ENCODE data around the gene EPS8L2. TPM values are rescaled to one million over a fixed set of nuclear protein-coding genes. Genes with fewer than 3 reads are reported as not detected.
"Not testable (repeated sequence)": the region's sequence is repeated elsewhere in the genome, so short reads cannot be mapped to it uniquely, and the experiment has no call there.

Gene EPS8L2
- total RNA-seq, 1 donor: 55.3 TPM

DNA sequence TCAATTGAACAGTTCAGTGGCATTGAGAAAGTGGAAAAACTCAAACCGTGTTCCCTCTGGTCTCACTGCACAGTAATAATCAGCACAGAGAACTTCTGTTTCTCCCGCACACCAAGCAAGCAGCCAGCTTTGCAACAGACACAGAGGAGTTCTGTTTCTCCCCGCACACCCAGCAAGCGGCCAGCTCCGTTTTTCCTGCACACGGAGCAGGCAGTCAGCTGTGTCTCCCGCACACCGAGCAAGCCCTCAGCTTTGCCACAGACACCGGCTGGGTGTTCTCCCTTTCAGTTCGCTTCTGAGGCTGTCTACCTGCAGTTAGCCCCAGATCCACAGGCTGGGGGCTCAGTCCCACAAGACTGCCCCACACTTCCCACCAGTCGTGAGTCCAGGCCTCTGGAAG, 31.3 kb downstream of the EPS8L2 start:
- no peak overlapping the region for H3K4me3 ChIP-seq (ENCODE audit: low read depth, low read length)
- TF ChIP-seq, protein P1, sequence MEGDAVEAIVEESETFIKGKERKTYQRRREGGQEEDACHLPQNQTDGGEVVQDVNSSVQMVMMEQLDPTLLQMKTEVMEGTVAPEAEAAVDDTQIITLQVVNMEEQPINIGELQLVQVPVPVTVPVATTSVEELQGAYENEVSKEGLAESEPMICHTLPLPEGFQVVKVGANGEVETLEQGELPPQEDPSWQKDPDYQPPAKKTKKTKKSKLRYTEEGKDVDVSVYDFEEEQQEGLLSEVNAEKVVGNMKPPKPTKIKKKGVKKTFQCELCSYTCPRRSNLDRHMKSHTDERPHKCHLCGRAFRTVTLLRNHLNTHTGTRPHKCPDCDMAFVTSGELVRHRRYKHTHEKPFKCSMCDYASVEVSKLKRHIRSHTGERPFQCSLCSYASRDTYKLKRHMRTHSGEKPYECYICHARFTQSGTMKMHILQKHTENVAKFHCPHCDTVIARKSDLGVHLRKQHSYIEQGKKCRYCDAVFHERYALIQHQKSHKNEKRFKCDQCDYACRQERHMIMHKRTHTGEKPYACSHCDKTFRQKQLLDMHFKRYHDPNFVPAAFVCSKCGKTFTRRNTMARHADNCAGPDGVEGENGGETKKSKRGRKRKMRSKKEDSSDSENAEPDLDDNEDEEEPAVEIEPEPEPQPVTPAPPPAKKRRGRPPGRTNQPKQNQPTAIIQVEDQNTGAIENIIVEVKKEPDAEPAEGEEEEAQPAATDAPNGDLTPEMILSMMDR (IDR thresholded peaks at IDR 0.05; ENCODE audit: insufficient read depth, low read depth, low read length): no peak
- no peak for DNase-seq (ENCODE audit: low read depth)

DNA sequence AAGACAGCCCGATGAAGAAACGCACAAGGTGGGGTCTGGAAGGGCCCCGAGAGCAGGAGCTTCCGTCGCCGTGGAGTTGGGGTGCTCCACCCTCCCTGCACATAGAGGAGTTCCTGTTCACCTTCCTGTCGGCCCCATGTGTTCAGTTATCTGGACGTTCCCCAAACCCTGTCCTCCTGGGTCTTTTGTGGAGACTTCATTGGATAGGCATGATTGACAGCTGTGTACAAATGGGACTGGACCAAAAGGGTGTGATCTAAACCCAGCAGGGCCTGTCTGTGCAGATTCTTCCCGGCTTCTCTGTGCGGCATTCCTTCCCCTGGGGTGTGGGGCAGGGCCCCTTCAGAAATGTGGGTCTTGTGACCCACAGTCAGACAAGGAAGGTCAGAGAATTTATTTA, 31.9 kb downstream of the EPS8L2 start:
- not testable (repeated sequence) for H3K4me3 ChIP-seq (ENCODE audit: low read depth, low read length)

DNA sequence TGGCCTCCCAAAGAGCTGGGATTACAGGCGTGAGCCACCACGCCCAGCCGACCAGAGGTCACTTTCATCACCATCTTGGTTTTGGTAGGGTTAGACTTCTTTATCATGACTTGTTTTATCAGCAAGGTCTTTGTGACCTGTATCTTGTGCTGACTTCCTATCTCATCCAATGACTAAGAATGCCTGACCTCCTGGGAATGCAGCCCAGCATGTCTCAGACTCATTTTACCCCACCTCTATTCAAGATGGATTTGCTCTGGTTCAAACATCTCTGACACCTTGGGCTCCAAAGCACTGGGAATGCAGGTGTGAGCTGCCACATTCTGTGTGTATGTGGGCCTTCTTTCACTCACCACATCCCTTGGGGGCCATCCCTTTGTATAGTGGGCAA, 36.1 kb downstream of the EPS8L2 start:
- TF ChIP-seq, protein P1 (IDR thresholded peaks at IDR 0.05; ENCODE audit: insufficient read depth, low read depth, low read length): no peak
- no peak overlapping the region for H3K4me3 ChIP-seq (ENCODE audit: low read depth, low read length)
- DNase-seq (ENCODE audit: low read depth): no peak

More for the DNA sequence above, 31.9 kb downstream of the EPS8L2 start:
- DNase-seq (ENCODE audit: low read depth): not testable (repeated sequence)

DNA sequence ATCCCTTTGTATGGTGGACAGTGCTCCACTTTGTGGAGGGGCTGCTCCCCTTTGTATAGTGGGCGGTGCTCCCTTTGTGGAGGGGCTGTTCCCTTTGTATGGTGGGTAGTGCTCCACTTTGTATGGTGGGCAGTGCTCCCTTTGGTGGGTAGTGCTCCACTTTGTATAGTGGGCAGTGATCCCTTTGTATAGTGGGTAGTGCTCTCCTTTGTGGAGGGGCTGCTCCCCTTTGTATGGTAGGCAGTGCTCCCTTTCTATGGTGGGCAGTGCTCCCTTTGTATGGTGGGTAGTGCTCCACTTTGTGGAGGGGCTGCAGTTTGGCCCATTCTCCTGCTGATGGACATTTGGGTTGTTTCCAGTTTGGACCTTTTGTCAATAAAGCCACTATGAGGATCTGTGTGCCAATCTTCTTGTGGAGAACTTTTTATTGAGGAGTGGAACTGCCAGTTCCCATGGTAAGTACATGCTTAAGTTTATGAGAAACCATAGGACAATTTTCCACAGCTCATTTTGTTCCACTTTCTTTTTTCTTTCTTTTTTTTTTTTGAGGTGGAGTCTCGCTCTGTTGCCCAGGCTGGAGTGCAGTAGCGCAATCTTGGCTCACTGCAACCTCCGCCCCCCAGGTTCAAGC, 36.7 kb downstream of the EPS8L2 start:
- no peak overlapping the region for H3K4me3 ChIP-seq (ENCODE audit: low read depth, low read length)
- DNase-seq (ENCODE audit: low read depth): no peak
- TF ChIP-seq, protein P1 (IDR thresholded peaks at IDR 0.05; ENCODE audit: insufficient read depth, low read depth, low read length): no peak

GRCh38 chr11:745428-745827, 39.4 kb downstream of the EPS8L2 start:
- TF ChIP-seq, protein P1 (IDR thresholded peaks at IDR 0.05; ENCODE audit: insufficient read depth, low read depth, low read length): no peak
- no peak overlapping the region for H3K4me3 ChIP-seq (ENCODE audit: low read depth, low read length)
- no peak for DNase-seq (ENCODE audit: low read depth)

GRCh38 chr11:746289-747157, 40.5 kb downstream of the EPS8L2 start:
- H3K4me3 ChIP-seq (ENCODE audit: low read depth, low read length): peak overlapping the region; percentile 84
- peak; percentile 16 for DNase-seq (ENCODE audit: low read depth)
- TF ChIP-seq, protein P1 (IDR thresholded peaks at IDR 0.05; ENCODE audit: insufficient read depth, low read depth, low read length): no peak

DNA sequence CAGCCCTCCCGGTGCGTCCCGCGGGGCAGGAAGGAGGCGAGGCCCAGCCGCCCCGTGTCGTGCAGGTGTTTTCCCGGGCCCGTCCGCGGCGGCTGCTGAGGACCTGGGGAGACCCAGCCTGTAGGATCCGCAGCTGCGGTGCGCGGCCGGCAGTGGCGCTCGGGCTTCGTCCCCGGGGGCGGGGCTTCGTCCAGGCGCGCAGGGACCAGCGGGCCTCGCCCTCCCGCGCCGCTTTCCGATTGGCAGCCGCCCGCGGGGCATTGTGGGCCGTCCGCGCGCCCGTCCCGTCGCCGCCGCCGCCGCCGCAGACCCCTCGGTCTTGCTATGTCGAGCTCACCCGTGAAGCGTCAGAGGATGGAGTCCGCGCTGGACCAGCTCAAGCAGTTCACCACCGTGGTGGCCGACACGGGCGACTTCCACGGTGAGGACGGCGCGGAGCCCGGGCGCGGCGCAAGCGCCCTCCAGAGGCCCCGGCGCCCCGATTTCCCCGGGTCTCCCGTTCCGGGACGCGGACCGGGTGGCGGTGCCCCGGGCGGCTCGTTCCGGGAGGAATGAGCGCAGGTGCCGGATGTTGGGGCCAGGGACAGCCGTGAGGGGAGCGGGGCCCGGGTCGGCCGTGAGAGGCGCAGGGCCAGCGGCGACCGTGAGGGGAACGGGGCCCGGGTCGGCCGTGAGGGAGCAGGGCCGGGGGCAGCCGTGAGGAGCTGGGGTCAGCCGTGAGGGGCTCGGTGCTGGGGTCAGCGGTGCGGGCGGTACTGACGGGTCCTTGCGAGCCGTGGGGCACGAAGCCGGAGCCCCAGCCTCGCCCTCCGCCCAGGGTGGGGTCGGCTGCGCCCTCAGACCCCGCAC, 41.4 kb downstream of the EPS8L2 start, which contains the start of gene TALDO1:
TSS of gene TALDO1 (plus strand) at position 307 of the 849 bp plus-strand sequence. CDS start at position 325, 18 bp downstream.
- H3K4me3 ChIP-seq (ENCODE audit: low read depth, low read length): peak within 1 kb of the TSS; percentile 84
- DNase-seq (ENCODE audit: low read depth): peak; percentile 84
- TF ChIP-seq, protein P1 (IDR thresholded peaks at IDR 0.05; ENCODE audit: insufficient read depth, low read depth, low read length): no peak

Data from fibroblast of villous mesenchyme (primary cell).